ENCODE results near the gene APRT.

Gene APRT

GRCh38 chr16:88809068-88809675, 2.6 kb downstream of the APRT start:
- DNase-seq (ENCODE audit: extremely low read depth in 1 of 2, low read depth in 1 of 2), result no peak

- DNase-seq (ENCODE audit: extremely low read depth in 1 of 2, low read depth in 1 of 2), result no peak
Observed at GRCh38 chr16:88807626-88808453, 3.9 kb downstream of the APRT start.

GRCh38 chr16:88807142-88807625, 4.5 kb downstream of the APRT start:
- DNase-seq (ENCODE audit: extremely low read depth in 1 of 2, low read depth in 1 of 2), result no peak

GRCh38 chr16:88806491-88807111, 5.1 kb downstream of the APRT start:
- DNase-seq (ENCODE audit: extremely low read depth in 1 of 2, low read depth in 1 of 2), result no peak

- no peak for DNase-seq (ENCODE audit: extremely low read depth in 1 of 2, low read depth in 1 of 2)
Observed at GRCh38 chr16:88805887-88806393, 5.8 kb downstream of the APRT start.

- no peak for DNase-seq (ENCODE audit: extremely low read depth in 1 of 2, low read depth in 1 of 2)
Observed at GRCh38 chr16:88805340-88805715, 6.4 kb downstream of the APRT start.

GRCh38 chr16:88804552-88805339, 7.0 kb downstream of the APRT start:
- no peak for DNase-seq (ENCODE audit: extremely low read depth in 1 of 2, low read depth in 1 of 2)

- no peak for DNase-seq (ENCODE audit: extremely low read depth in 1 of 2, low read depth in 1 of 2)
Observed at GRCh38 chr16:88804173-88804551, 7.6 kb downstream of the APRT start.

GRCh38 chr16:88803264-88803987, 8.3 kb downstream of the APRT start, which contains the start of gene CDT1:
Gene CDT1 (plus strand): TSS chr16:88803789. CDS start chr16:88803832, 43 bp downstream.
- peak; percentile 57 to 78 for DNase-seq (ENCODE audit: extremely low read depth in 1 of 2, low read depth in 1 of 2)

- no peak for DNase-seq (ENCODE audit: extremely low read depth in 1 of 2, low read depth in 1 of 2)
Observed at GRCh38 chr16:88800277-88800592, 11.5 kb downstream of the APRT start.

GRCh38 chr16:88799569-88800276, 12.0 kb downstream of the APRT start:
- DNase-seq (ENCODE audit: extremely low read depth in 1 of 2, low read depth in 1 of 2), result no peak

- DNase-seq (ENCODE audit: extremely low read depth in 1 of 2, low read depth in 1 of 2), result no peak
Observed at GRCh38 chr16:88798772-88799455, 12.8 kb downstream of the APRT start.

GRCh38 chr16:88798073-88798472, 13.7 kb downstream of the APRT start:
- no peak for DNase-seq (ENCODE audit: extremely low read depth in 1 of 2, low read depth in 1 of 2)

GRCh38 chr16:88796278-88796677, 15.4 kb downstream of the APRT start:
- no peak for DNase-seq (ENCODE audit: extremely low read depth in 1 of 2, low read depth in 1 of 2)

GRCh38 chr16:88793251-88793954, 18.3 kb downstream of the APRT start:
- no peak for DNase-seq (ENCODE audit: extremely low read depth in 1 of 2, low read depth in 1 of 2)

- no peak for DNase-seq (ENCODE audit: extremely low read depth in 1 of 2, low read depth in 1 of 2)
Observed at GRCh38 chr16:88792668-88793250, 19.0 kb downstream of the APRT start.

GRCh38 chr16:88792078-88792550, 19.6 kb downstream of the APRT start:
- DNase-seq (ENCODE audit: extremely low read depth in 1 of 2, low read depth in 1 of 2), result no peak

Data from stimulated activated CD8-positive, alpha-beta memory T cell treated with anti-CD3 and anti-CD28 coated beads, Interleukin-7, amount 100 ng/mL, for 48 hours (primary cell).